Stimulated activated CD4-positive, alpha-beta T cell treated with anti-CD3 and anti-CD28 coated beads, Interleukin-2, amount 100 ng/mL, for 4 hours (primary cell): ENCODE data around the gene NOS1AP.

Experiments used
- DNase-seq: peaks from one replicate; pipeline ENCODE4 v3.0.0-alpha.2; 2020; ENCODE audit warnings: low read depth

NOS1AP gene

DNA sequence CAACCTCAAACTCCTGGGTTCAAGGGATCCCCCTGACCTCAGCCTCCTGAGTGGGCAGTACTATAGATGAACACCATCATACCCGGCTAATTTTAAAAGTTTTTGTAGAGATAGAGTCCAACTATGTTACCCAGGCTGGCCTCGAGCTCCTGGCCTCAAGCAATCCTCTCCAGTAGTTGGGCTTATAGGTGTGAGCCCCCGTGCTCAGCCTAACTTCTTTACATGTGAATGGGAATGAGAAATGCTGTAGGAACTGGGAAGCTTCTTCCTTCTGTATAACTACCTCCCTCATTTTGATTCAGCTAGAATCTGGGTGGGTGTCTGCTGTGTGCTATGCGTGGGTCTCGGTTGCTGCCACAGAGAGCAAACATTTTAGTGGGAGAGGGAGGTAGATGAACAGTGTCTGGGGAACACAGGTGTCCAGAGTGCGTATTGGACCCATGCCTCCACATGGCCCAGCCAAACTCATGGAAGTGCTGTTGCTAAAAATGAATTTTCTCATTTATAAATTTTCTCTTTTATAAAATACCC, 150.6 kb downstream of the NOS1AP start:
- DNase-seq = no peak

DNA sequence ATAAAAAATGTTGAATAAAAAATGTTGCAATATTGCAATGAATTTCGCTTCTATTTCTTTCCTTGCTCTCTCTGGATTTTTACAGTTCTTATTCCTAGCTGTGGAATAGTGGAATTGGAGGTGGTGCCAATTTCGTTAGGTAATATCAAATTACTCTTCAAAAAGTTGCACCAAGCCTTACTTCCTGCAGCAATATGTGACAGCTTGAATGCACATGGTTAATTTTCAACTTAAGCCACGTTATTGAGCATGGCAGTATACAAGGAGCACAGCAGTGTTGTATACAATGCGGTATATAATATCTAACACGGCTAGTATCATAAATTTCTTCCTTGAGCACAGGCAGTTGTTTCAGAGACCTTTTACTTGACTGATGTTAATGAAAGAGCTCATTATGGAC, 152.5 kb downstream of the NOS1AP start:
- no peak for DNase-seq

DNA sequence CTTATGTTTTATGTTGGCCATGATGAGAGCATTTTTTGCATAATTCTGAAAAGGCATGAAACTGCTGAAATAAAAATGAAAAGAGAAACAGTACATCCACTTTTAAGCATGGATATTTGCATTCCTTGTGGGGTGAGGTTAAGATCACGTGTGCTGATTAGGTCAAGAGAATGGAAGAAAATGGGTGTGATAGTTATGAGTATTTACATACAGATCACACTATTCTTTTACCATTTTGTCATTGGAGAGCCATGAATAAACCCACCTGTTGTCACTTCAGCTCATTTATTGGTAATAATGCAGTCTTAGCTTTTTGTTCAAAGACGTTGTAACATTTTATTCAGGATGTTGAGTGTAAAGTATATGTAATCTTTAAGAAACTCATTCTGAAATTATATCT, 153.2 kb downstream of the NOS1AP start:
- DNase-seq = no peak

DNA sequence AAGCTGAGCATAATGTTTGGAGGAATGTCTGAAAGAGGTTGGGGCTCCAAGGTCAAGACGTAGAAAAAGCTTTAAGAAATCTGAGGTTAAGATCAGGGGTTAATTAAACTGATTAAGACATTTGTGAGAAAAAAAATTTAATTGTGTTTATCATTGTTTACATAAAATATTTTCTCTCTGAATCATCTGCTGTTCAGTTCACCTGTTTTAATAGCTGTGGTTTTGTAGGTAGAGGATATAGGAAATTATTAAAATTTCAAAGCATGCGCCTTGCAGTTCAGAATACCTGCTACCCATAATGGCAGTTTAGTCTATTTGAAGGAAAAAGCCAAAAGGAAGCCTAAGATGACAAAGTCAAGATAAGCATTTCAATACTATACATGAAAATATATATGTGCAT, 154.0 kb downstream of the NOS1AP start:
- no peak for DNase-seq

DNA sequence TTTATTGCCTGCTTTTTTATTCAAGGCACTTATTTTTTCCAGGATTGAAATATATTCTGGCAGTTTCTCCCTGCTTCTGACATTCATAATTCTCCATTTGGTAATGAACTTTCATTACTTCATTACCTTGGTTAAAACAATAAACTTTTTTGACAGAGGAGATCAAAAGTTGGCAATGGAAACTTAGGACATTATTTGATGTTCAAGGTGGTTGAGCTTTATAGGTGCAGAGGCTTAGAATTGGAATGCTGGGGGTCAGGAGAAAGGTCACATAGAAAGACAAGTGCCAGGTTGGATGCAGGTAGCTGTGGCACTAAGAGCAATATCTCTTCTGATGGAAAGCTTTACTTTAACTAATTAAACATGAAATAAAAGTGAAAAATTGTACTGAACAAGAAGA, 154.8 kb downstream of the NOS1AP start:
- DNase-seq = no peak

DNA sequence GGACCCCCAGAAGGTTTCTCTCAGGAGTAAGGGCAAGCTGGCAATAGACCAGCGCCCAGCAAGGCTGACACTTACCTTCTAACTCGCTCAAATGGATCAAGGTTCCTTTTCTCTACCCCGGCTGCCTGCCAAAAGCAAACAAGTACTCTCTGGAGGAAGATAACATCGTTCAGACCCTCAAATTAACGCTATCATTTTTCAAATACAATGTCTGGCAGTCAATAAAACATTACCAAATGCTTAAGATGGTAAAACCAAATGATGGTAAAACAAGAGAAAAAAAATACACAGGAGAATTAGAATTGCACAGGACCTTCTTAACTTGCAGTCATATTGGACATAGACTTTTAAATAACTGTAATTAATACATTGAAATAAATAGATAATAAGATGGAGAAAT, 159.1 kb downstream of the NOS1AP start:
- DNase-seq = no peak

DNA sequence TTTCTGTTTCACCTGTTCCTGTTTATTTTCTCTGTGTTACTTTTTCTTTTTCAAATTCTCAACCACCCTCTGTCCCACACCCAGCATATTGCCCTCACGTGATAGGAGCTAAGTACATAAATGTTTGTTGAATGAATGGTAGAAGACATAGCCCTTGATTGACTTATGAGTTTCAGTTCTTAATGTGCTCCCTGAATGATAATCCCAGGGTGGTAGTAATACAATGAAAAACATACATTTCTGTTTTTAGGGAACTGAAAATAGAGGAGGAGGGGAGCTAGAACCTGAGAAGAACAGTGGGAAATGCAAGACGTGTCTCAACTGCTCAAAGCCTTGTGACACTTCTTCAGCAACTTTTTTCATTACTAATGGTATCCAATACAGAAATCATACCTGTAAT, 160.1 kb downstream of the NOS1AP start:
- DNase-seq = no peak

DNA sequence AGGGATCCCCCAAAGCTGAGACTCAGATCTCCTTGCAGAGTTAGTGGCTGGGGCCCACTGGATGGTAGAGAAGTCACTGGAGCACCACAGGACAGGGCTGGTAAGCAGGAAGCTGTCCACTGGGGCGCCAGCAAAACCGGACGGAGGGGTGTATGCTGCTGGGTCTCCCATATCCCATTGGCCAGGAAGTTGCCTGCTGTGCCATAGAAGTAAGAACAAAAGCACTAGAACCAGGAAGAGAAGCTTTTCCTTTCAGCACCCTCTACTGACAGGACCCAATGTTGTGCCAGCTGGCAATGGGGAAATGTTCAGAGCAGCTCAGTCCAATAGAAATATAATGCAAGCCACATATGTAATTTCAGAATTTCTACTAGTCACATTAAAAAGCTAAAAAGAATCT, 160.6 kb downstream of the NOS1AP start:
- DNase-seq = no peak

DNA sequence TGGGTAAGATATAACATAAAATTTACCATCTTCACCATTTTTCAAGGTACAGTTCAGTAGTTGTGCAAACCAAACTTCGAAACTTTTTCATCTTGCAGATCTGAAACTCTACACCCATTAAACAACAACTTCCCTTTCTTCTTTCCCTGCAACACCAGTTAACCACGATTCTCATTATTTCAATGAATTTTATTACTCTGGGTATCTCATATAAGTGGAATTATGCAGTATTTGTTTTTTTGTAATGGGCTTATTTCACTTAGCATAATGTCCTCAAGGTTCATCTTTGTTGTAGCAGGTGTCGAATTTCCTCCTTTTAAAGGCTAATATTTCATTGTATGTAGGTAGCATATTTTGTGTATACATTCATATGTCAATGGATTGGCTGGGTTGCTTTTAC, 161.0 kb downstream of the NOS1AP start:
- no peak for DNase-seq

DNA sequence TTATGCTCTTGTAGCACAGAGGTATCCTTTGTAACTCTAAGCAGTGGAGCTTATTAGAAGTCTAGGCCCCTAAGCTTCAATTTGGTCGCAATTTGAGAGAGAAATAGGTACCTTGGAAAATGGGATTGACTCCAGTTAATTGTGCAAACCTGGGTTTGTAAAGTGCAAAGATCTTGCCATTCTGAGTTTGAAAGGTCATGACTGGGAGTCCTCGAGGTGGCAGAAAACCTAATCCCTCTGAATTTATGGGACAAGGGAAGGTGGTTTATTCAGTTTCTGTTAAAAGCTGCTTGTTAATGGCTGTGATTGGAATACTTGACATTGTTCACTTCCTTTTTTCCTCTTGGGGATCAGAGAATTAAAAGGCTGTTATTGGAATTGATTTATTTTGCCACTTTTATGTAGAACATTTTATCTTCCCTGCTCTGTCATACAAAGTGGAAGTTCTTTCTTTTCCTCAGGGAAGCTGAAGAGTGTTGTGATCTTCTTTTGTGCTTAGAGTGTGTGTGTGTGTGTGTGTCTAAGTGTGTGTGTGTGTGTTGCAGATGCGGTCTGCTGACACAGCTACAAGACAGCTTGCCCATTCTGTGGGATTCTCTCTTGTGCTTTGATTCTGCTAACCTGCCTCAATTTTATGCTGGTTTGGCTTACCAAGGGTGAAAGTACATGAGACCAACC, 162.7 kb downstream of the NOS1AP start:
- DNase-seq = no peak

DNA sequence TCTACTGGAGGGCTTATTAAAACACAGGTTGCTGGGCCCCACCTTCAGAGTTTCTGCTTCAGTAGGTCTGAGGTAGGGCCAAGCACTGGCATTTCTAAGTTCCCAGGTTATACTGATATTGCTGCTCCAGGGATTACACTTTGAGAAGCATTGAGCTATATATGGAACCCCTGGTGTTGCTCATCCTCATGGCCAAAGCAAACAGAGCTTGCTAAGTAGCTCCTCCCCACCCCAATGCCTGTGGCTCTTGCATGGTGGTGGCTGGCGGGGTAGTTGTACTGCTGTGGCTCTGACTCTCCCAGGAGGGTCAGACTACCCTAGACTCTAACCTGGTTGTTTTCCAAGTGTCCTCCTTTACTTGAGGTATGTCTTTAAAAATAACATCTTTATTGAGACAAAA, 163.6 kb downstream of the NOS1AP start:
- DNase-seq = no peak

DNA sequence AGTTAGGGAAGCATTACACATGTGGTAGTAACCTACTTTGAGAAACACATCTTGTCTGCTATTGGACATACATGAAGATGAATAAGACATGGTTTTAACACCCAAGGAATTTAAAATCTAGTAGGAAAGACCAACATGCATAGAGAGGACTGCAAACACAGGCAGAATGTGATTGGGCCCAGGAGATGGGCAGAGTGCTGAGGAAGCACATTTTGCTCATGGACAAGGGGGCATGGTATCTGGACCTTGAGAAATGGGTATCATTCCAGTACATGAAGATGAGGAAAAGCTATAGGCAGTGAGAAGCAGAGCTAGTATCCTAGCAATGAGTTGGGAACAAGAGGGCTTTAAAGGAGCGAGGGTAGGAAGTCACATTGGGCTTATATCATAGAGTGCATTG, 164.4 kb downstream of the NOS1AP start:
- DNase-seq = no peak

DNA sequence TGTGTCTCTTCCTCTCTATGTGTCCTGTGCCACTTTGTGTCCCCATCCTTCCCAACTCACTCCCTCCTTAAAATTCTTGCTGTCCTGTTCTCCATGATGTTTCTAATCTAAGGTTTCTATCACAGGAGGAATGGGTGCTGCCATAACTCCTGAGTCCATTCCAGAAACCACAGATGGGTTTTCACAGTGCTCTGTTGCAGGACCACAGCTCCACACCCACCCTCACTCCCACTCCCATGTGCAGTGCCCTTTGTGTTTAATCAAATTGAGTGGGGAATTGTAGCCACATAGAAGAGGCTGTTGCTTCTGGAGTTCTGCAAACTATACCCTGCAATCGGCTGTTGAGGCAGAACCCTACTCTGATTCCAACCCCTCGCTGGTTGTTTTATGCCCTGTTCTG, 165.1 kb downstream of the NOS1AP start:
- no peak for DNase-seq

DNA sequence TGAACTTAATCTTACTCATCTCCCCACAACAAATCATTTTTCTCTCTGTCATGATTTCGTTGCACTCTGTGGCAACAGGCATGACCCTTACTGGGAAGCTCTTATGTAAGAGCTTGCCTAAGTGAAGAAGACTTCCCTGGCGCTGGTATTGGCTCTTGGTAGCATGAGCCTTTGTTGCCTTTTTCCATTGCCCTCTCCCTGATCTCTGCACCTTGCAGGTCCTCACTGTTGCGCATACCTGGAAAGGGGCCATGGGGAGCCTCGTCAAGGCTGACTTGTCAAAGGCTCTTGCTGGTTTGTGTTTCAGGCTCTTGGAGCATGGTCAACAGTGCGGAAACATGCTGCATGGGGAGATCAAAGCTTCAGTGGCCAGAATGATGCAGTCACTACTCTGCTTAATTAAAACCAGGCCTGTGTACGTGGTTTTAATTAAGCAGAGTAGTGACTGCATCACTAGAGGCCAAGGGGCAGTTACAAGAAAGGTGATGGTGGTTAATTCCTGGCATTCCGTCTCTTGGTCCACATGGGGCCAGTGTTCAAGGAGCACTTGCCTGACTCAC, 165.8 kb downstream of the NOS1AP start:
- DNase-seq = no peak

DNA sequence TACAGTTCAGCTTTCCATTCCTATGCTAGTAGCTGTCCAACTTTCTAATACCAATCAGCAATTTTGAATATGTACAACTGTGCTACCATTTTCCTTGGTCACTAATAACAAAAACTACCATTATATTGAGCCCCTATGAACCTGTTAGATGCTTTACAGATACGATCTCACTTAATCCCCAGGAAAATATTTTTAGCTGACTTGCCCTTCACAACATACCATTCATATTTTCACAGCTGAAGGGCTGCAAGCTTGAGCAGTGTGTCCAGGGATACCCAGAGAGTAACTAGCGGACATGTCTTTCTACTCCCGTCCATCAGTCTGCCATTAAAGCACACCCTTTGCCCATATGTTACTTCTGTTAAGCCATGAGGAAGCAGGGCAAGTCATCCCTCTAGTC, 166.7 kb downstream of the NOS1AP start:
- DNase-seq = no peak

DNA sequence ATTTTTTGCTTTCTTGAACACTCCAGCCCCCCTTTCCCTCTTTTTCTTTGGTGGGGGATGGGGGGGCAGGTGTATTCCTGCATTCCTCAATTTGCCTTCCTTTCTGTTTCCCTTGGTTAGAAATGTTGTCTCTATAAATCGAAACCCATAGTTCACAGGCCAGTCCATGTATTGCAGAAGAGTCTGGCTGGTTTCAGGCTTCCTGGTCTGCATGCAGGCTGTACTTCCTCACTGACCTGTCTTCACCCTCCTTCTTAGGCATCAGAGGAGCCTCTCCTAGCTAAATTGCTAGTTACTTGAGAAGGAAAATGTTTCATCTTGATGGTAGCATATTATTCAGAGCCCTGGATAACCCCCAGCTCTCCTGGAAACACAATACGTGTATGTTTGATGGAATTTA, 167.1 kb downstream of the NOS1AP start:
- DNase-seq = no peak

DNA sequence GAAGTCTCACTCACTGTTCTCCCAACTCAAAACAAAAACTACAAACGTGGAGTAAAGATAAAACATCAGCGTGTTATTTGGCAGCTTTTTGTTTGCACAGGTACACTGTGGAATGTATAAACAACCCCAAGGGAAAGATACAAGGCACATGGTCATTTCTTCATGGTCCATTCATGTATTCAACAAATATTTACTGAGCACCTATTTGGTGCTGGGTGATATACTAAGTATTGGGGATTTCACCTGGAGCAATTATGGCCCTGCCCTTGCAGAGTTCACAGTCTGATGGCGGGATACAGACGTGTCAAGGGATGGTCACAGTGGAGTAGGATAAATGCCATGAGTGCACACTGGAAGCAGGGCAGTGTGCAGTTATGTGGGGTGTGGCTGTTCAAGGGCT, 171.1 kb downstream of the NOS1AP start:
- no peak for DNase-seq

DNA sequence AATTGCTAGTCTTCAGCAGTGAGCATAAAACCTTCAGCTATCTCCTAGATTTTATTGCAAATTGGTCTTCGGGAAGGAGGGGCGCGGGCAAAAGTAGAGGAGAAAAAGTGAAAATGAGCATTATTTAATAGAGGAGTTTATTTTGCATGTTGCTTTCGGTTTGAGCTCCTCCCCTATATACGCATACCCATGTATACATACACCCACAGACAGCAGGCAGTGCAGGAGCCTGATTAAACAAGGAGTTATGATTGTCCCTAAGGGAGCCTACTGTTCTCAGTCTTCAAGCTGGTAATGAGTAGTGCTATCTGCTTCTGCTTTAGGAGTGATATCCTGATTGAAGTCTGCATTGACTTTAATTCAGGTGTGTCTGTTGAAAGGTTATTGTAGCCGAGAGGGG, 173.3 kb downstream of the NOS1AP start:
- no peak for DNase-seq

DNA sequence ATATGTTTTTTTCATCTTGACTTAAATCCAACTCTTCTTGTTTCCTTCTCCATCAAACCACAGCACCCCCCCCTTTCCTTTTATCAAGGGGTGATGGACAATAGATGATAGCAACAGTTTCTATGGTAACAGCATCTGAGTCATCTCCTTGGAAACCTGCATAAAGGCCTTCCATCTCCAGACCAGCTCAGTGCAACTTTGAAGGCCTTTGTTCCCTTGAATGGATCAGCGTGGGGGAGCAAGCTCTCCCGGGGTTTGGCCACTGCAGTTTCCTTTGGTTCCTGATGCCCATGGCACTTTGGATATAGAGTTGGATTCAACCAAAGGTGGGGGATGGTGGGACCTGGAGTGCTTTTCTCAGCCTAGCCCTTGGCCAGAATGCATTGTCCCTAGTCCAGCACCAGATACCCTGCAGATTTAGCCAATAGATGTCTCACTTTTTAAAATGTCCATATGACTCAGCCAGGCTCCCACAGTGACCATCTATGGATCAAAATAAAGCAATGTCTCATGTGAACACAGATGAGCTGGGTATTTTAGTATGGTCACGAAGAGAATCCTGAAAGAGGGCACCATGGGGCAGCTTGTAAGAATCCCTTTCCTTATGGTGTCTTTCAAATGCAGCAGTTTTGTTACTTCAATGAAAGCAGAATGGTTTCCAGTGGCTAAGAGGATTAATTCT, 179.5 kb downstream of the NOS1AP start:
- no peak for DNase-seq

DNA sequence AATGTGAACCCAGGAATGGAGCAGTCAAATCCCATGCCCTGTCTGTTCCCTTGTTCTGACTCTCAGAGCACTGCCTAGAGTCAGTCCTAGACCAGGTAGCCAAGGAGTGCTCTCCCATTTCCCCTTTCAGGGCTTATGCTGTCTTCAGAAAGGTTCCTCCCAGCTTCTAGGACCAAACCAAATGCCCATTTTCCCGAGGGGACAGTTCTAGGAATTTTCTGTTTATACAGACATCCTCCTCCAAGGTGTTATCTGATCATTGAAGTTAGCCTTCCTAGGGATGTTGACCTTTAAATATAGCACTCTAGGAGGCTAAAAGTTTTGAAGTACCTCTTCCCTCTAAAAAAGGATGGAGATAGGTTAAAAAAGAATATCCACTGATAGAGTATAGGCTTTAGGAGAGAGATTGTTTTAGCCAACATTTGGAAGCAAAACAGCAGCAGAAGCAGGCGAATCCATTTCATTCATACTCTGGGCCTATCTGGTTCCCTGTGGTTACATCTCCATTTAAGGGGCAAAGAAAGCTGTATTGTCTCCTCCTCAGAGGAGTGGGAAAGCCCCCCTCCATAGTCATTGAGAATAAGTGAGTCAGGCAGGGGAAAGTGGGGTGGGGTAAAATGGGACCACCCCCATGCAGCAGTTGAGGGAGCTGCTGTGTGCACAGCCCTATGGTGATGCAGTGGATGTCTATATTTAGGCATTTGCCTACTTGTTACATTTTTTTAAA, 180.7 kb downstream of the NOS1AP start:
- no peak for DNase-seq

DNA sequence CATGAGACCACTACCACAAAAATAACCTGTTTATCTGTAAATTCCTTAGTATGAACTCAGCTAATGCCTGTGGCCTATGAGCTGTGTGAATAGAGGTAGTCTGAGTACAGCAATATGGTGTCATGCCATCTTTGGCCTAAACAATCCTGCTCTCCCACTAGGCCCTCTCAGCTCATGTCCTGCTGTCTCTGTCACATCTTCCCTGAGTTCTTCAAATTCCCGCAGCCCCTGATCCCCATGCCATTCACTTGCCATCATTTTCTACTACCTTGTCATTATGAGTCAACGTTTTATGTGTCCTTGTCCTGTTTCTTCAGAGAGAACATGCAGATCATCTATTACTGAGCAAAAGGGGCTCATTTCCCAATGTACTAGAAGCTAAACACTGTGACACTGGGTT, 181.6 kb downstream of the NOS1AP start:
- DNase-seq = no peak

DNA sequence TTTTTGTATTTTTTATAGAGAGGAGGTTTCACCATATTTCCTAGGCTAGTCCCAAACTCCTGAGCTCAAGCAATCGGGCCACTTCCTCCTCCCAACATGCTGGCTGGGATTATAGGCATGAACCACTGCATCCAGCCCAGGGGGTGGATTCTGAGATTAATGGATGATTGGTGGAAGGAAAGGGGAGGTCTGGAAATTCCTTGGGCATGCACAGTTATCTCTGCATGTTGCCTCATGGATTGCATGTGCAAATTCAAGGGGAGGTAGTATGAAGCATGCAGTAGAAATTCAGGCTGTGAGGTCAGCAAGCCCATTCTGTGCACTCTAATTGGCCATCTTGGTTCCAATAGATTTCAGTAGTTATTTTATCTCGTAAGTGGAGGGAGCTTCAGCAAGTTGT, 182.7 kb downstream of the NOS1AP start:
- DNase-seq = no peak

DNA sequence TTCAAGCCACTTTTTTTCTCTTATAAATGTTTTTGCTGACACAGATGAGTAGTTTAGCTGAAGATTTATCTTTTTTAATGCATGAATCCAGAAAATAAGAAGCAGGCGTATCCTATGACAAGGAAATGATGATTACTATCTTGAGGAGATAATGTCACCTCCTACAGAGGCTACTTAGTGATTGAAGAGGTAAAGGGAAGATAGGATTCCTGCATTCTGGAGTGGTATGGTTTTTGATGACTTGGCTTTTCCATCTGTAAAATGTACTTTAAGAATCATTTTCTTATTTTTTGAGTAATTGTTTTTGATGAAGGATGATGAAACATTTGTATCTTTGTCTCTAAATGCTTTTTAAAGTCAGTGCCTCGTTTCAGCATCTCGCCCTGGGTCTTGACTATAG, 184.3 kb downstream of the NOS1AP start:
- DNase-seq = no peak
